ENCODE data around the gene AHDC1.
"Not testable (repeated sequence)": the region's sequence is repeated elsewhere in the genome, so short reads cannot be mapped to it uniquely, and the experiment has no call there.

AHDC1 gene

GRCh38 chr1:27506703-27507102 lies 97.2 kb downstream of the AHDC1 start:
- DNase-seq: no peak

DNA sequence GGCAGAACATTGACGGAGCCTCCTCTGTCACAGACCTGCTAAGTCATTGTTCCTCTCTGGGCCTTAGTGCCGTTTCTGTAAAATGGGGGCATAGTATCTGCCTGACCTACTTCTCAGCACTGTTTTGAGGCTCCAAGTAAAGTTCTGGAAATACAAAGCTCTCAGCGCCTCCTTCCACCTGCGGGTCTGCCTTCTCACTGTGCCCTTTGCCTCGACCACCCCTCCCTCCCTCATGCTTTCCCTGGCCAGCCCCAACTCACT lies 98.6 kb downstream of the AHDC1 start:
- DNase-seq: no peak

GRCh38 chr1:27504588-27505419 lies 99.1 kb downstream of the AHDC1 start:
- peak; percentile 65 for DNase-seq

DNA sequence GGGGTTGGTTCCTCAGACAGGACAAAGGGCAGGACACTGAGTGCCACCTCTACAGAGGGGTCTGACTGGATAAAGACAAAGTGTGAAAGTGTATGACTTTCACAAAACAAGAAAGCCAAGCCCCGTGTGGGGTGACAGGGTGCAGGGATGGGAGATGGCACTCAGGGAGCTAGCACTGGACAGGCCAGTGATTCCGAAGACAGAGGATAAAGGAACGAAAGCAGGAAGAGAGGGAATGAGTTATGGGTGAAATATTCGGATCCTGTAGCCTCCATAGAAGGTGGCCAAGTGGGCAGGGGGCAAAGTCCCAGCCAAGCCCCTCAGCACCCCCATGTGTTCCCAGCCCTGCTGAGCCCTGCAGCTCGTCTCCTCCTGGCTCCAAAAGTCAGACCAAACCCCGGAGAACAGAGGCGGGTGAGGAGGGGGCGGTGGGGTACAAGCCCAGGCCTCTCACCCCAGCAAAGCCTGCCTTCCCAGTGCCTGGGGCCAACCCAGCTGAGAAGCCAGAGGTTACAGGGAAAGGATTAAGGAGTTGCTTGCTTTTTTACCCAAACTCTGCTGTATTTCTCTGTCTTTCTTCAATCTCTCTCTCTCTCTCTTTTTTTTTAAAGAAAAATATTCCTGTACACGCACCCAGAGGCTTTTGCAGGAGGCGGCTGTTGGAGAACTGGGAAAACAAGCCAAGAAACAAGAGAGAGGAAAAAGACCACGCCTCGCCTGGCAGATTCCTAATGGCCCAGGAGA lies 99.9 kb downstream of the AHDC1 start:
- peak; percentile 76 for DNase-seq

- no peak for DNase-seq
Observed at GRCh38 chr1:27503033-27503432, 100.9 kb downstream of the AHDC1 start.

DNA sequence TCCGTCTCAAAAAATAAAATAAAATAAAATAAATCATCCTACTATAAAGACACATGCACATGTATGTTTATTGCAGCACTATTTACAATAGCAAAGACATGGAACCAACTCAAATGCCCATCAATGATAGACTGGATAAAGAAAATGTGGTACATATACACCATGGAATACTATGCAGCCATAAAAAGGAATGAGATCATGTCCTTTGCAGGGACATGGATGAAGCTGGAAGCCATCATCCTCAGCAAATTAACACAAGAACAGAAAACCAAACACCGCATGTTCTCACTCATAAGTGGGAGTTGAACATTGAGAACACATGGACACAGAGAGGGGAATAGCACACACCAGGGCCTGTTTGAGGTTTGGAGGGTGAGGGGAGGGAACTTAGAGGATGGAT lies 102.8 kb downstream of the AHDC1 start:
- DNase-seq: not testable (repeated sequence)

GRCh38 chr1:27499142-27499541 lies 104.8 kb downstream of the AHDC1 start:
- no peak for DNase-seq

DNA sequence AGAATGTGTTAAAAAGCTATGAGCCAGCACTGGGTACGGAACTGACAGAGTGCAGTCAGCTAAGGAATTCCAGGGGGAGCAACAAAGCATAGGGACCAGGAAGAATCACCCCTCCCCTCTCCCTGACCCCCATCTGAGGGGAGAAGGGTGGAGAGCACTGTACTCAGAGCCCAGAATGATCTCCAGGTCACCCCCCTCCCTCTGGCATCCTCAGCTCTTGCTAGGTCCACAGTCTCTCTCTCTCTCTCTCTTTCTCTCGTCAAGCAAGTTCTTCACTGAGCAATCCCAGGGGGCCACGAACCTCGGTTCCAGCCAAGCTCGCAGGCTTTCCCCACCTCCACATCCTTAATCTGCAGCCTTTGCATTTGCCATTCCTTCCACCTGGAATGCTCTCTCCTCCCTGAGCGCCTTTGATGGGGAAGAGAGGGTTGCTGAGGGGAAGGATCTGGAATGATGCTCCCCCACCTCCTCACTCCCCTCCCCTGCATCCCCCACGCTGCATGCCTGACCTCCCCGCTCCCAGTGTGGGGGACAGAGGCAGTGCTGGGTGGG lies 107.3 kb downstream of the AHDC1 start:
- DNase-seq: peak; percentile 66

GRCh38 chr1:27492796-27493195 lies 111.1 kb downstream of the AHDC1 start:
- no peak for DNase-seq

- peak; percentile 29 for DNase-seq
Observed at GRCh38 chr1:27491748-27492700, 111.9 kb downstream of the AHDC1 start.

GRCh38 chr1:27489973-27490741 lies 113.8 kb downstream of the AHDC1 start, which contains the start of gene WASF2:
Gene WASF2, minus strand, starts transcription at chr1:27490167. Its CDS starts 61,277 bp downstream, at chr1:27428890.
- DNase-seq: peak; percentile 97

DNA sequence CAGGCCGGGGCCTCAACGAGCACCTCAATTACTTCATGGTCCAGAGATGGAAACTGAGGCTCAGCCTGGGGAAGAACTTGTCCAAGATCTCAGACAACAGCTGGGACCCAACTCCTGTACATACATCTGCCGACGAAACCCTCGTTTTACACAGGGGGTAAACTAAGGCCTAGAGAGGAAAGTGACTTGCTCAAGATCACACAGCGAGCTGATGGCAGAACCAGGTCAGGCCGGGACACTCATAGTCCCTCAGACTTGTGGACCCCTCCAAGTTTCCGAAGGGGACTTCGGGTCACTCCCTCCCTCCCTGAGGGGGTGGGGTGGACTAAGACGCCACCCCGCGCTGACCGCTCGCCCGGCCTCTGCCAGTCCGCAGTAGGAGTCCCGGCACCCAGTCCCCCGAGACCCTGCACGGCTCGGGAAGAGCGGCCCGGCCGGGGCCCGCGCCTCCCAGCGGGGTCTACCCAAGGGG lies 114.4 kb downstream of the AHDC1 start:
- DNase-seq: peak; percentile 33

DNA sequence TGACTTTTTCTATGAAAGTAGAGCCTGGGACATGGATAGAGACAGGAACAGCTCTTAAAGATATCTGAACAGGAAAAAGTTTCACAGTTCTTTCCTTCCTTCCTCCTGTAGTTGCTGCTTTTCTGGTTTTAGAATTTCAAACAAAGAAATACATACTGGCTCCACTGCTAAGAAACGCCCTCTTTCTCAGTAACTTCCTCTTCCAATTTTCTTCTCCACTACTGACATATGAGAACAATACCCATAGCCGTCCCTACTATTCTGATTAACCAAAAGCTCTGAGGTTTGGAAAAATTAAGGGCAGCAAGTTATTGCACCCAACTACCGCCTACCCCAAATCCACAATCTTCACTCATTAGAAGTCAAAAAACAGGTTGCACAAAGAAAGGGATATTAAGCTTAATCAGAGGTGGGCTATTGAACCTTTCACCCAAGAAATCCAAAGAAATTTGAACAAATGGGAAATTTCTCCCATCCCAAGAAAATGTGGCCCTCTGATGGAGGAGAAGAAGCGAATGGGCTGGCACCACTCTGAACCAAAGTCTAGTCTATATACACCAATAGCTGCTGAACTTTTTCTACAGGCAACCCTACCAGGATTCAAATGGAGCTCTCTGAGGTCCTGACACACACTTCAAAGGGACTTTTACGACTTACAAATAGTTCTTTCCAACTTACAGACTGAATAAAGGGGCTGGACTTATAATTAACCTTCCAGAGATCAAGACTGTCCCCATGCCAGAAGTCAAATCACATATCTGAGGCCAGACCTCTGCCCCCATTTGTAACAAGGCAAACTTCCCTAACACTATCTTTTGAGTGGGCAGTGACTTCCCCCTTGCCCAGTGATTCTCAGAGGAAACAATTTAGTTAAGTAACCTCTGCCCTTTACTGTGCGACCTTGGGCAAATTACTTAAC lies 115.7 kb downstream of the AHDC1 start:
- DNase-seq: peak; percentile 26

DNA sequence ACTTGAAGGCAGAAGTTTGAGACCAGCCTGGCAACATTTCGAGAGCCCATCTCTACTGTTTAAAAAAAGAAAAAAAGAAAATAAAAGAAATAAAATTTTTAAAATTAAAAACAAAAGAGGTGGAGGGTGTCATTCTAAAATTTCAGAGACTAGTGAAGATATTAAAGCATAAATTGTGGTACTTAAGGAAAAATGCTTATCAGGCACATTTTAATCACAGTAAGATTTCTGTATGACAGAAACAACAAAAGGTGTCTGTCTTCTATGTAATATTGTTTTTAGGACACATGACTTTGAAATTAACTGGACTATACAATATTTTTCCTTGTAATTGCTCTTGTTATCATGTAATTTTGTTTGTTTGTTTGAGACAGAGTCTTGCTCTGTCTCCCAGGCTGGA lies 118.6 kb downstream of the AHDC1 start:
- no peak for DNase-seq
